Smooth muscle cell (in vitro differentiated cells): ENCODE results near the gene SAMD15. TPM values are rescaled to one million over a fixed set of nuclear protein-coding genes. Genes with fewer than 3 reads are reported as not detected.
A peak's percentile ranks its signal among the peaks of the same experiment; 100 is the strongest.

Experiments used
- DNase-seq: peaks from one replicate; lab custom pipeline; 2025; ENCODE audit not compliant: unreplicated experiment; lab: John Stamatoyannopoulos, UW
- H2AFZ ChIP-seq: fragments of 200-600 bp; sonication (generic); 2 replicates; pipeline ENCODE4 v1.6.0; 2016; ENCODE audit warnings: antibody characterized with exemption, low read depth, mild to moderate bottlenecking
- H3F3A ChIP-seq: fragments of 200-600 bp; sonication (generic); 2 replicates; pipeline ENCODE4 v1.6.0; 2017; ENCODE audit warnings: antibody characterized with exemption, low read depth
- H3K27ac ChIP-seq: fragments of 200-600 bp; sonication (generic); 2 replicates; pipeline ENCODE4 v1.5.1; 2016; ENCODE audit warnings: low read depth, mild to moderate bottlenecking
- H3K27me3 ChIP-seq: fragments of 200-600 bp; sonication (generic); 2 replicates; pipeline ENCODE4 v1.6.1; 2016; ENCODE audit warnings: low read depth, mild to moderate bottlenecking
- H3K36me3 ChIP-seq: fragments of 200-600 bp; sonication (generic); 2 replicates; pipeline ENCODE4 v1.5.1; 2016; ENCODE audit warnings: low read depth
- H3K4me1 ChIP-seq: fragments of 200-600 bp; sonication (generic); 2 replicates; pipeline ENCODE4 v1.5.1; 2016; ENCODE audit warnings: low read depth
- H3K4me2 ChIP-seq: fragments of 200-600 bp; sonication (generic); 2 replicates; pipeline ENCODE4 v1.6.0; 2016; ENCODE audit warnings: mild to moderate bottlenecking
- H3K4me3 ChIP-seq: fragments of 200-600 bp; sonication (generic); 2 replicates; pipeline ENCODE4 v1.5.1; 2016; ENCODE audit warnings: mild to moderate bottlenecking
- H3K79me2 ChIP-seq: fragments of 200-600 bp; sonication (generic); 2 replicates; pipeline ENCODE4 v1.6.0; 2016; ENCODE audit warnings: low read depth, mild to moderate bottlenecking
- H3K9ac ChIP-seq: fragments of 200-600 bp; sonication (generic); 2 replicates; pipeline ENCODE4 v1.6.0; 2016; ENCODE audit warnings: low read depth
- H3K9me3 ChIP-seq: fragments of 200-600 bp; sonication (generic); replicated peaks from 2 replicates; pipeline ENCODE4 v1.5.1; 2016; ENCODE audit warnings: low read depth
- H4K20me1 ChIP-seq: fragments of 200-600 bp; sonication (generic); 2 replicates; pipeline ENCODE4 v1.6.0; 2016; ENCODE audit warnings: low read depth
- CTCF ChIP-seq: fragments of 200-600 bp; sonication (generic); IDR thresholded peaks from 2 replicates; pipeline ENCODE4 v1.5.1; 2017; ENCODE audit warnings: borderline replicate concordance, mild to moderate bottlenecking, antibody characterized with exemption; ENCODE audit not compliant: insufficient read depth, poor library complexity, severe bottlenecking
- WGBS: methylation state at CpG from one replicate; pipeline ENCODE4 v1.1.7; 2016; ENCODE audit warnings: low lambda C conversion rate; 5-methylcytosine and 5-hydroxymethylcytosine counted together
- polyA plus RNA-seq: library from polyadenylated mRNA; unstranded; fragments of >200 nt; fragmentation: Nextera tagmentation; extraction: Ambion mirVana; gene quantifications from 2 replicates; pipeline ENCODE4 v1.2.1, GENCODE V29; 2016
- total RNA-seq: library from RNA; depleted of rRNA; stranded (reverse); fragments of >200 nt; gene quantifications from 2 replicates; pipeline ENCODE4 v1.2.3, GENCODE V29; 2014

The SAMD15 gene
- total and polyA plus RNA-seq, 2 experiments from 2014 or later = 0.49 to 1.1 TPM

- Histone ChIP-seq H3K9me3 (no peaks in the 10 kb centered on the region), H3K4me2 (no peak overlapping the region), H3K4me1 (no peaks in the 10 kb centered on the region), H3F3A (no peaks in the 10 kb centered on the region), H3K4me3 (no peak overlapping the region), H3K9ac (no peak overlapping the region), H3K36me3 (peaks cover 4% of the 10 kb centered on the region), H3K79me2 (no peaks in the 10 kb centered on the region), H3K27ac (no peak overlapping the region), H3K27me3 (no peaks in the 10 kb centered on the region), H2AFZ (no peak overlapping the region), H4K20me1 (no peaks in the 10 kb centered on the region)
- WGBS = 87% methylated on average over 10 of the region's 10 CpGs
- TF ChIP-seq CTCF = no peak
- DNase-seq = no peak
Measured at GRCh38 chr14:77342726-77343397, 34.3 kb upstream of the SAMD15 start.

GRCh38 chr14:77343662-77344061 is 33.5 kb upstream of the SAMD15 start:
- Histone ChIP-seq H3K36me3 (peaks cover 4% of the 10 kb centered on the region), H3K4me2 (no peak overlapping the region), H3K4me1 (no peaks in the 10 kb centered on the region), H3K9ac (no peak overlapping the region), H3K27me3 (no peaks in the 10 kb centered on the region), H4K20me1 (no peaks in the 10 kb centered on the region), H3K4me3 (no peak overlapping the region), H2AFZ (no peak overlapping the region), H3K27ac (no peak overlapping the region), H3F3A (no peaks in the 10 kb centered on the region), H3K9me3 (no peaks in the 10 kb centered on the region), H3K79me2 (no peaks in the 10 kb centered on the region)
- WGBS = 90% methylated on average over 2 of the region's 2 CpGs
- no peak for TF ChIP-seq CTCF
- DNase-seq = no peak

- H3K27me3 ChIP-seq = no peaks in the 10 kb centered on the region
- H3K9ac ChIP-seq = no peak overlapping the region
- H3K9me3 ChIP-seq = no peaks in the 10 kb centered on the region
- H4K20me1 ChIP-seq = no peaks in the 10 kb centered on the region
- H3K4me3 ChIP-seq = no peak overlapping the region
- no peaks in the 10 kb centered on the region for H3K4me1 ChIP-seq
- no peak for TF ChIP-seq CTCF
- no peak for DNase-seq
- H3F3A ChIP-seq = no peaks in the 10 kb centered on the region
- H3K27ac ChIP-seq = peak overlapping the region; percentile 9
- H3K79me2 ChIP-seq = no peaks in the 10 kb centered on the region
- WGBS = 51% methylated on average over 3 of the region's 3 CpGs
- no peak overlapping the region for H3K4me2 ChIP-seq
- H2AFZ ChIP-seq = no peak overlapping the region
- H3K36me3 ChIP-seq = peaks cover 4% of the 10 kb centered on the region
Measured at GRCh38 chr14:77344377-77344996, 32.7 kb upstream of the SAMD15 start.

- no peaks in the 10 kb centered on the region for H3K4me1 ChIP-seq
- no peaks in the 10 kb centered on the region for H3K9me3 ChIP-seq
- no peak overlapping the region for H2AFZ ChIP-seq
- no peaks in the 10 kb centered on the region for H4K20me1 ChIP-seq
- TF ChIP-seq CTCF = no peak
- no peaks in the 10 kb centered on the region for H3K36me3 ChIP-seq
- no peaks in the 10 kb centered on the region for H3K79me2 ChIP-seq
- H3K27me3 ChIP-seq = no peaks in the 10 kb centered on the region
- no peaks in the 10 kb centered on the region for H3F3A ChIP-seq
- H3K4me2 ChIP-seq = no peak overlapping the region
- no peak overlapping the region for H3K9ac ChIP-seq
- no peak for DNase-seq
- H3K4me3 ChIP-seq = no peak overlapping the region
- no peak overlapping the region for H3K27ac ChIP-seq
- 90% methylated on average over 2 of the region's 2 CpGs for WGBS
Measured at GRCh38 chr14:77346495-77346894, 30.7 kb upstream of the SAMD15 start.
